ENCODE measurements around the gene CDC27.

GRCh38 chr17:47229535-47230443, 40.7 kb upstream of the CDC27 start:
- TF ChIP-seq CTCF (IDR thresholded peaks at IDR 0.05) (peak; percentile 88), EZH2phosphoT487 (IDR thresholded peaks at IDR 0.05) (no peak)

Data from neural progenitor cell (in vitro differentiated cells).